Omental fat pad (tissue), 4 donors: ENCODE data around the gene TMEM41B. TPM values are rescaled to one million over a fixed set of nuclear protein-coding genes. Genes with fewer than 3 reads are reported as not detected.

Source experiments
- small RNA-seq: library from RNA; depleted of rRNA; stranded (forward); fragments of <200 nt; gene quantifications from one replicate; pipeline ENCODE3, GENCODE V24; 2016
- total RNA-seq, 4 donors: library from RNA; depleted of rRNA; stranded (reverse); fragments of >200 nt; gene quantifications; one replicate each; pipeline ENCODE4 v1.1.0, GENCODE V29; 2016

The TMEM41B gene
- total RNA-seq, 4 donors from 2014 or later, result 21.6 to 28.1 (median 22.7) TPM

Small RNAs within 50 kb of the gene (small RNA-seq; reads per million reads assigned to genes)
- not detected for gene RF00017

Other genes with a start within 250 kb of the TMEM41B start
- 10 to 100 TPM in 3 of 4 donors, 1 to 10 TPM in 1; 8.8 to 50.6 (median 29.8) TPM for gene SCUBE2, start 223.0 kb downstream of the TMEM41B start, total RNA-seq
- 100 to 1,000 TPM; 113 to 163 (median 121) TPM for gene DENND5A, start 49.2 kb downstream of the TMEM41B start, total RNA-seq
- gene IPO7, start 70.1 kb upstream of the TMEM41B start, total RNA-seq, result 100 to 1,000 TPM; 101 to 205 (median 110) TPM
- gene ZNF143, start 146.4 kb upstream of the TMEM41B start, total RNA-seq, result 10 to 100 TPM; 20.7 to 45.6 (median 28.4) TPM